ENCODE data around the gene MYCL. TPM values are rescaled to one million over a fixed set of nuclear protein-coding genes. Genes with fewer than 3 reads are reported as not detected.

Gene MYCL
- total RNA-seq, 6 experiments from 2014 or later: 0.75 to 20.5 (median 6.1) TPM

DNA sequence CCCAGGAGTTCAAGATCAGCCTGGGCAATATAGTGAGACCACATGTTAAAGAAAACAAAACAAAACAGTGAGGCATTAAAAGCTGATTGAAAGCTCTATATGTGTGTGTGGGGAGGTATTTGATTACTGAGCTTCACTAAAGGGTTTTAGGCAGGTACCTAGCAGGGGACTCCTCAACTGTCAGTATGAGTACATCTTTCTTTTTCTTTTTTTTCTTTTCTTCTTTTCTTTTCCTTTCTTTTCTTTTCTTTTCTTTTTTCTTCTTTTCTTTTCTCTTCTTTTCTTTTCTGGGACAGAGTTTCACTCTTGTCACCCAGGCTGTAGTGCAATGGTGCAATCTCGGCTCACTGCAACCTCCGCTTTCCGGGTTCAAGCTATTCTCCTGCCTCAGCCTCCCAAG is 8.5 kb upstream of the MYCL start:
- Histone ChIP-seq H3K27me3 (no peaks in the 10 kb centered on the region), H3K36me3 (no peaks in the 10 kb centered on the region), H3K9me3 (no peaks in the 10 kb centered on the region), H3K27ac (no peak overlapping the region), H3K4me1 (no peaks in the 10 kb centered on the region), H3K4me3 (no peak overlapping the region)
- WGBS (ENCODE audit: insufficient coverage, low coverage, low lambda C conversion rate, missing lambda C conversion rate): 81% methylated on average over 3 of the region's 3 CpGs
- intact Hi-C loops (cut with DNase I): no loop called here
- TF ChIP-seq POLR2A (IDR thresholded peaks at IDR 0.05): no peak
- TF ChIP-seq, protein P1, sequence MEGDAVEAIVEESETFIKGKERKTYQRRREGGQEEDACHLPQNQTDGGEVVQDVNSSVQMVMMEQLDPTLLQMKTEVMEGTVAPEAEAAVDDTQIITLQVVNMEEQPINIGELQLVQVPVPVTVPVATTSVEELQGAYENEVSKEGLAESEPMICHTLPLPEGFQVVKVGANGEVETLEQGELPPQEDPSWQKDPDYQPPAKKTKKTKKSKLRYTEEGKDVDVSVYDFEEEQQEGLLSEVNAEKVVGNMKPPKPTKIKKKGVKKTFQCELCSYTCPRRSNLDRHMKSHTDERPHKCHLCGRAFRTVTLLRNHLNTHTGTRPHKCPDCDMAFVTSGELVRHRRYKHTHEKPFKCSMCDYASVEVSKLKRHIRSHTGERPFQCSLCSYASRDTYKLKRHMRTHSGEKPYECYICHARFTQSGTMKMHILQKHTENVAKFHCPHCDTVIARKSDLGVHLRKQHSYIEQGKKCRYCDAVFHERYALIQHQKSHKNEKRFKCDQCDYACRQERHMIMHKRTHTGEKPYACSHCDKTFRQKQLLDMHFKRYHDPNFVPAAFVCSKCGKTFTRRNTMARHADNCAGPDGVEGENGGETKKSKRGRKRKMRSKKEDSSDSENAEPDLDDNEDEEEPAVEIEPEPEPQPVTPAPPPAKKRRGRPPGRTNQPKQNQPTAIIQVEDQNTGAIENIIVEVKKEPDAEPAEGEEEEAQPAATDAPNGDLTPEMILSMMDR (IDR thresholded peaks at IDR 0.05): no peak
- ATAC-seq (no peak), DNase-seq (no peak)

DNA sequence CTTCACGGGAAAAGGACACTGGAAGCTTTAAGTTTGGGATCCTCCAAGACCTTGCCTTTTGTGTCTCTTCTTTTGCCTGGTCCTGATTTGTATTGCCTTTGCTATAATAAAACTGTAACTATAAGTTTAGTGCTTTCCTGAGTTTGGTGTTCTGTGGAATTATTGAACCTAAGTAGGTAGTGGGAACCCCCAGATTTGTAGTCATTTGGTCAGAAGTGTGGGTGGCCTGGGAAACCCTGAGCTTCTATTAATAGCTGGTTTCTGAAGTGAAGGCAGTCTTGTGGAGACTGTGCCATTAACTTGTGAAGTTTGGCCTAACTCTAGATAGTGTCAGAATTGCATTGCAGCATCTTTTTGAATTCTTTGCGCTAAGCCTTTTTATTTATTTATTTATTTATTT is 6.8 kb upstream of the MYCL start:
- Histone ChIP-seq H3K9me3 (no peaks in the 10 kb centered on the region), H3K4me1 (no peaks in the 10 kb centered on the region), H3K4me3 (no peak overlapping the region), H3K27me3 (no peaks in the 10 kb centered on the region), H3K36me3 (no peaks in the 10 kb centered on the region), H3K27ac (no peak overlapping the region)
- WGBS (ENCODE audit: insufficient coverage, low coverage, low lambda C conversion rate, missing lambda C conversion rate): no CpG with 5 or more reads among the region's 2 CpGs
- ATAC-seq: no peak
- intact Hi-C loops (cut with DNase I): no loop called here
- no peak for TF ChIP-seq POLR2A (IDR thresholded peaks at IDR 0.05)
- TF ChIP-seq, protein P1 (IDR thresholded peaks at IDR 0.05): no peak
- DNase-seq: no peak

DNA sequence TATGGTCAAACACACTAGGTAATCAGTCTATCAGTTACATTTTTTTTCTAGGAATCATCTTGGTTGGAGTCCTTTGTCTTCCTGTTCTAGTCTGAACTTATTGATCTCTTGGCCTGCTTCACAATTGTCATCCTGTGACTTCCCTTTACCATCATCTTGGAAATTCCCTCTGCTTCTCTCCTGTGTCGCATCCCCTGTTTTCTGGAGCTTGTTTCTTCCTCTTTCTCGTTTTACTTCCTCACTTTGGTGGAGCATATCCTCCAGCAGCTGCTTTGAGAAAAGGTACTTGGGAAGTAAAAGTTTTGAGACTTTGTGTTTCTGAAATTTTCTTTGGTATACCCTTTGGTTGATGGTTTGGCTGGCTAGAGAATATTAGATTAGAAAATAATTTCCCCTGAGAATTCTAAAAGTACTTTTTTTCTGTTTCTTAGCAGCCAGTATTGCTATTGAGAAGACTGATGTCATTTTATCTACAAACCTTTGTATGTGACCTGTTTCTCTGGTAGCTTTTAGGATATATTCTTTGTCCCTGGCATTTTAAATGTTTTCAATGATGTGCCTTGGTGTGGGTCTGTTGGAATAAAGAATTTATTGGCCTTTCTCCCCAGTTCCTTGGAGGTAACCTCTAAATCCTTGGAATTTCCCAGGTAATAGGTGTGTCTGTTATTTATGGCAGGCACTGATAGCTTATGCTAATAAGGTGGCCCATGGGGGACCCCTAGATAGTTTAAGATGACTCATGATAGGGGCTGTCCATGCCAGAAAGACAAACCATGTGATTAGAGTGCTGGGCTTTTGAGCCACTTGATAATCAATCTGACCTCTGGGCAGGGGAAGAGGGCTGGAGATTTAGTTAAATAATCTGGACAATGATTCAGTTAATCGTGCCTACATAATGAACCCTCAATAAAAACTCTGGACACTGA is 6.1 kb upstream of the MYCL start:
- no peak for DNase-seq
- no peak for TF ChIP-seq POLR2A (IDR thresholded peaks at IDR 0.05)
- TF ChIP-seq, protein P1 (IDR thresholded peaks at IDR 0.05): no peak
- intact Hi-C loops (cut with DNase I): no loop called here

DNA sequence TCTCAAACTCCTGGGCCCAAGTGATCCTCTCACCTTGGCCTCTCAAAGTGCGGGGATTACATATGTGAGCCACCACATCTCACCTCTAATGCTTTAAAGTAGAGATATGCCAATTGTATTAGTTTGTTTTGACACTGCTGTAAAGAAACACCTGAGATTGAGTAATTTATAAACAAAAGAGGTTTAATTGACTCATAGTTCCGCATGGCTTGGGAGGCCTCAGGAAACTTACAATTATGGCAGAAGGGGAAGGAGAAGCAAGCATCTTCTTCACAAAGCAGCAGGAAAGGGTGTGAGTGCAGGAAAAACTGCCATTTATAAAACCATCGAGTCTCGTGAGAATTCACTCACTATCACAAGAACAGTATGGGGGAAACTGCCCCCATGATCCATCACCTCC is 3.5 kb upstream of the MYCL start:
- 78% methylated on average over 4 of the region's 4 CpGs for WGBS (ENCODE audit: insufficient coverage, low coverage, low lambda C conversion rate, missing lambda C conversion rate)
- Histone ChIP-seq H3K27me3 (no peaks in the 10 kb centered on the region), H3K27ac (no peak overlapping the region), H3K4me1 (peaks cover 0 to 3% (median 0%) of the 10 kb centered on the region in 4 donors), H3K9me3 (no peaks in the 10 kb centered on the region), H3K36me3 (no peaks in the 10 kb centered on the region), H3K4me3 (no peak overlapping the region)
- no peak for DNase-seq
- TF ChIP-seq, protein P1 (IDR thresholded peaks at IDR 0.05): no peak
- no peak for TF ChIP-seq POLR2A (IDR thresholded peaks at IDR 0.05)
- ATAC-seq: no peak
- intact Hi-C loops (cut with DNase I): no loop called here

More for the DNA sequence above, 6.1 kb upstream of the MYCL start:
- H3K9me3 ChIP-seq: no peaks in the 10 kb centered on the region
- no peak overlapping the region for H3K4me3 ChIP-seq
- H3K27ac ChIP-seq: no peak overlapping the region
- 48% methylated on average over 3 of the region's 3 CpGs for WGBS (ENCODE audit: insufficient coverage, low coverage, low lambda C conversion rate, missing lambda C conversion rate)
- no peaks in the 10 kb centered on the region for H3K4me1 ChIP-seq
- ATAC-seq: peak in 1 of 4 donors; percentile 17
- H3K27me3 ChIP-seq: no peaks in the 10 kb centered on the region
- H3K36me3 ChIP-seq: no peaks in the 10 kb centered on the region

Measured in right lobe of liver (tissue), 6 donors.